ENCODE measurements around the gene CELSR2.

- TF ChIP-seq CTCF (IDR thresholded peaks at IDR 0.05): no peak
- no peak for TF ChIP-seq POLR2A (IDR thresholded peaks at IDR 0.05)
These were observed 24.0 kb upstream of the CELSR2 start for GRCh38 chr1:109225308-109225707.

Measured in esophagus squamous epithelium (tissue), 4 donors.